HG02884 (cell line): ENCODE results near the gene CAVIN4.

Source experiments
- ATAC-seq: cut with Tn5 transposase; IDR thresholded peaks from one replicate; pipeline ENCODE4 v1.9.1; 2021; ENCODE audit warnings: mild to moderate bottlenecking, moderate library complexity; ENCODE audit not compliant: unreplicated experiment

The CAVIN4 gene

GRCh38 chr9:100577776-100578448 is at the start of gene CAVIN4:
TSS of gene CAVIN4 (plus strand) at chr9:100578079. CDS start at chr9:100578144, 65 bp downstream.
- no peak for ATAC-seq

- no peak for ATAC-seq
Measured at GRCh38 chr9:100534401-100534800, 43.5 kb upstream of the CAVIN4 start.

- no peak for ATAC-seq
Measured at GRCh38 chr9:100540327-100540726, 37.6 kb upstream of the CAVIN4 start.

GRCh38 chr9:100549048-100549447 is 28.8 kb upstream of the CAVIN4 start:
- no peak for ATAC-seq

GRCh38 chr9:100554935-100555401 is 22.9 kb upstream of the CAVIN4 start:
- peak; percentile 22 for ATAC-seq

GRCh38 chr9:100555471-100555870 is 22.4 kb upstream of the CAVIN4 start:
- ATAC-seq: peak; percentile 80

GRCh38 chr9:100557053-100557452 is 20.8 kb upstream of the CAVIN4 start:
- ATAC-seq: no peak

- no peak for ATAC-seq
Measured at GRCh38 chr9:100561256-100561655, 16.6 kb upstream of the CAVIN4 start.

GRCh38 chr9:100567856-100568255 is 10.0 kb upstream of the CAVIN4 start:
- no peak for ATAC-seq

GRCh38 chr9:100573655-100574260 is 4.1 kb upstream of the CAVIN4 start:
- no peak for ATAC-seq

GRCh38 chr9:100575006-100575405 is 2.9 kb upstream of the CAVIN4 start:
- no peak for ATAC-seq

GRCh38 chr9:100575765-100576386 is 2.0 kb upstream of the CAVIN4 start:
- ATAC-seq: no peak

- no peak for ATAC-seq
Measured at GRCh38 chr9:100578610-100579009, 731 bp downstream of the CAVIN4 start.

GRCh38 chr9:100579665-100580064 is 1.8 kb downstream of the CAVIN4 start:
- ATAC-seq: no peak

GRCh38 chr9:100580257-100580656 is 2.4 kb downstream of the CAVIN4 start:
- no peak for ATAC-seq

GRCh38 chr9:100581081-100581480 is 3.2 kb downstream of the CAVIN4 start:
- ATAC-seq: no peak

GRCh38 chr9:100581661-100582060 is 3.8 kb downstream of the CAVIN4 start:
- no peak for ATAC-seq

GRCh38 chr9:100583014-100583802 is 5.3 kb downstream of the CAVIN4 start:
- no peak for ATAC-seq

- ATAC-seq: no peak
Measured at GRCh38 chr9:100584951-100585350, 7.1 kb downstream of the CAVIN4 start.

GRCh38 chr9:100586093-100586492 is 8.2 kb downstream of the CAVIN4 start:
- ATAC-seq: no peak

GRCh38 chr9:100587375-100587774 is 9.5 kb downstream of the CAVIN4 start:
- ATAC-seq: no peak
